A673 (cell line): Measurements from ENCODE around the gene YIPF6. TPM values are rescaled to one million over a fixed set of nuclear protein-coding genes. Genes with fewer than 3 reads are reported as not detected.

Source experiments
- BruUV-seq: library from RNA; stranded (reverse); fragments of 400-500 nt; replicated peaks from 2 replicates; lab custom pipeline; 2021; lab: Mats Ljungman, UMichigan
- CTCF ChIA-PET: fragments of 300-600 bp; sonication (Branson Sonifier 250); formaldehyde crosslinking; loops from one replicate; lab custom pipeline; 2022; ENCODE audit warnings: antibody characterized with exemption; lab: Charles Lee
- POLR2A ChIA-PET: fragments of 300-600 bp; sonication (Branson Sonifier 250); formaldehyde crosslinking; loops from one replicate; lab custom pipeline; 2022; ENCODE audit warnings: antibody characterized with exemption; ENCODE audit not compliant: low non-redundant PET; lab: Charles Lee
- DNase-seq: peaks from one replicate; pipeline ENCODE4 v3.0.0-alpha.2; 2015; ENCODE audit warnings: low spot score
- H3K27ac ChIP-seq: fragments of 200-600 bp; sonication (generic); 2 replicates; pipeline ENCODE4 v1.5.1; 2016; ENCODE audit warnings: mixed run types, low read depth, mild to moderate bottlenecking, mixed read lengths, antibody characterized with exemption, low read length; ENCODE audit not compliant: poor library complexity, severe bottlenecking
- H3K27me3 ChIP-seq: fragments of 200-600 bp; sonication (generic); replicated peaks from 2 replicates; pipeline ENCODE4 v1.6.1; 2017; ENCODE audit warnings: mixed run types, low read depth, mild to moderate bottlenecking, mixed read lengths, antibody characterized with exemption, low read length; ENCODE audit not compliant: insufficient read depth, poor library complexity
- H3K36me3 ChIP-seq: fragments of 200-600 bp; sonication (generic); 2 replicates; pipeline ENCODE4 v1.6.1; 2016; ENCODE audit warnings: mixed run types, mild to moderate bottlenecking, mixed read lengths, antibody characterized with exemption, low read length; ENCODE audit not compliant: insufficient read depth, poor library complexity, severe bottlenecking
- H3K4me1 ChIP-seq: fragments of 200-600 bp; sonication (generic); 2 replicates; pipeline ENCODE4 v1.6.1; 2017; ENCODE audit warnings: mixed run types, mild to moderate bottlenecking, mixed read lengths, antibody characterized with exemption, low read length; ENCODE audit not compliant: insufficient read depth, poor library complexity, severe bottlenecking
- H3K4me3 ChIP-seq: fragments of 200-600 bp; sonication (generic); 2 replicates; pipeline ENCODE4 v1.5.1; 2016; ENCODE audit warnings: low read depth, mixed run types, mild to moderate bottlenecking, mixed read lengths, low read length; ENCODE audit not compliant: poor library complexity, severe bottlenecking
- H3K9me3 ChIP-seq: fragments of 200-600 bp; sonication (generic); 2 replicates; pipeline ENCODE4 v1.6.1; 2016; ENCODE audit warnings: mixed run types, low read depth, mild to moderate bottlenecking, mixed read lengths, antibody characterized with exemption, low read length; ENCODE audit not compliant: poor library complexity, severe bottlenecking
- EZH2 ChIP-seq: fragments of 200-600 bp; sonication (generic); IDR thresholded peaks from 2 replicates; pipeline ENCODE4 v1.6.1; 2017; ENCODE audit warnings: borderline replicate concordance, low read depth, mild to moderate bottlenecking, mixed read lengths, antibody characterized with exemption, low read length; ENCODE audit not compliant: poor library complexity, severe bottlenecking
- intact Hi-C: fragments of 100-400 bp; cut with micrococcal nuclease; formaldehyde crosslinking; loops from one replicate; pipeline ENCODE4 v1.10.0; 2022; ENCODE audit not compliant: unreplicated experiment
- total RNA-seq: library from RNA; stranded (reverse); gene quantifications from 2 replicates; pipeline ENCODE4 v1.2.3, GENCODE V29; 2021
- TF ChIP-seq, protein P1 (sequence below): fragments of 300-800, 200-600 bp; sonication (generic); conservative IDR thresholded peaks from 2 replicates; pipeline ENCODE4 v1.5.1; 2017; ENCODE audit warnings: low read depth, mild to moderate bottlenecking, antibody characterized with exemption, low read length, moderate library complexity, mixed read lengths

The YIPF6 gene
- total RNA-seq, 1 experiment from 2014 or later, result 38.7 TPM

DNA sequence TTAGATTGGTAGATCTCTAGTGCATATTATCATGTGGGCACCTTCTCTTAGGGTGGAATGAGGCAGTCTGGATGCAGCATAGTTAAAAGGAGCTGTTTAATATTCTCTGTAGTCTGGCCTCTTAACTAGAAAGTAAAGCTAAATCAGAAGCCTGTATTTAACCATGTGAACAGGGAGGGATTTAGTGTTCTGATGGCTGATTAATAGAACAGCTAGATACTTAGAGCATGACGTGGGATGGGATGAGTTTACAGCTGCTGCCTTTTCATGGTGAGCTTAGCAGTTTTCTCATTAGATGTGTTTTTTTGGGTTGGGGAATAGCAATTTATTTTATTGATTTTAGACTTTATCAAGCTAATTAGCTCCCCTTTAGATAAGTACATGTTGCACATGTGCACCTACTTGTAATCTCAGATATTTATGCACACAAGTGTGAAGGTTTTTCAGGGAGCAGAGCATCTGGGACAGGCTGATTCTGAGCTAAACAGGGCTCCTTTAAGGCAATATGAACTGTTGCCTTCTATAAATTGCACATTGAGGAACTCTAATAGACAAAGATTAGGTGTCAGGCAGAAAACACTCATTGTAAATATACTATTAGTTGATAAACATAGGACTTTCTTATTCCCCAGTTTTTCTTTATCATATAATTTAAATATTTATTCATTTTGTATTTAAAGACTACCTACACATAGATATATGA lies 34.1 kb downstream of the YIPF6 start:
- intact Hi-C loops, result loop anchor here (10.0 kb wide), 1 partner anchor 272 kb away; no protein-coding TSS in a partner anchor
- TF ChIP-seq EZH2, result no peak
- TF ChIP-seq, protein P1, sequence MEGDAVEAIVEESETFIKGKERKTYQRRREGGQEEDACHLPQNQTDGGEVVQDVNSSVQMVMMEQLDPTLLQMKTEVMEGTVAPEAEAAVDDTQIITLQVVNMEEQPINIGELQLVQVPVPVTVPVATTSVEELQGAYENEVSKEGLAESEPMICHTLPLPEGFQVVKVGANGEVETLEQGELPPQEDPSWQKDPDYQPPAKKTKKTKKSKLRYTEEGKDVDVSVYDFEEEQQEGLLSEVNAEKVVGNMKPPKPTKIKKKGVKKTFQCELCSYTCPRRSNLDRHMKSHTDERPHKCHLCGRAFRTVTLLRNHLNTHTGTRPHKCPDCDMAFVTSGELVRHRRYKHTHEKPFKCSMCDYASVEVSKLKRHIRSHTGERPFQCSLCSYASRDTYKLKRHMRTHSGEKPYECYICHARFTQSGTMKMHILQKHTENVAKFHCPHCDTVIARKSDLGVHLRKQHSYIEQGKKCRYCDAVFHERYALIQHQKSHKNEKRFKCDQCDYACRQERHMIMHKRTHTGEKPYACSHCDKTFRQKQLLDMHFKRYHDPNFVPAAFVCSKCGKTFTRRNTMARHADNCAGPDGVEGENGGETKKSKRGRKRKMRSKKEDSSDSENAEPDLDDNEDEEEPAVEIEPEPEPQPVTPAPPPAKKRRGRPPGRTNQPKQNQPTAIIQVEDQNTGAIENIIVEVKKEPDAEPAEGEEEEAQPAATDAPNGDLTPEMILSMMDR, result no peak
- no peaks in the 10 kb centered on the region for H3K9me3 ChIP-seq
- H3K36me3 ChIP-seq, result peaks cover 11% of the 10 kb centered on the region
- BruUV-seq, result TSS peak; percentile 9
- no peaks in the 10 kb centered on the region for H3K27me3 ChIP-seq
- DNase-seq, result no peak
- ChIA-PET POLR2A (no interaction called here), CTCF (no interaction called here)
- no peaks in the 10 kb centered on the region for H3K4me1 ChIP-seq
- no peak overlapping the region for H3K27ac ChIP-seq
- H3K4me3 ChIP-seq, result no peak overlapping the region

DNA sequence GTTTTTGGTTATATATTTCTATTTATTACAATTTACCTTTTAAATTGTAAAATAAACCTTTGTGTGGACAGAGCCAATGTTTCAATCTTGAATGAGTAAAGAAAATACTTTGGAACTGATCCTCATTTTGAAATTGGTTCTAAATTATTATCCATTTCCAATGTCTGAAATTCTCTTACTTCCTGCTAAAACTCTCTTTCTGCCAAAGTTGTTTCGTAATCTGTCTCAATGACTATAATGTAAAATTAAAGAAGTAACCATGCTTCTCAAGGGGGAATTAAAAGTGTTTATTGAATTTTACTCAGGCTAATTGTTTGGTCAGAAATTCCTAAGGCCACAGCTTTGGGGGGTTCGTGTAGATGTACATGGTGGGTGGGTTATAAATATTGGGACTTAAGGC lies 34.8 kb downstream of the YIPF6 start:
- no peak for TF ChIP-seq EZH2
- TF ChIP-seq, protein P1, result no peak
- no peak overlapping the region for H3K27ac ChIP-seq
- ChIA-PET CTCF (no interaction called here), POLR2A (no interaction called here)
- H3K9me3 ChIP-seq, result no peaks in the 10 kb centered on the region
- no TSS peak for BruUV-seq
- H3K36me3 ChIP-seq, result peaks cover 11% of the 10 kb centered on the region
- no peak for DNase-seq
- H3K4me3 ChIP-seq, result no peak overlapping the region
- intact Hi-C loops, result loop anchor here (10.0 kb wide), 1 partner anchor 271 kb away; no protein-coding TSS in a partner anchor
- H3K4me1 ChIP-seq, result no peaks in the 10 kb centered on the region
- no peaks in the 10 kb centered on the region for H3K27me3 ChIP-seq

DNA sequence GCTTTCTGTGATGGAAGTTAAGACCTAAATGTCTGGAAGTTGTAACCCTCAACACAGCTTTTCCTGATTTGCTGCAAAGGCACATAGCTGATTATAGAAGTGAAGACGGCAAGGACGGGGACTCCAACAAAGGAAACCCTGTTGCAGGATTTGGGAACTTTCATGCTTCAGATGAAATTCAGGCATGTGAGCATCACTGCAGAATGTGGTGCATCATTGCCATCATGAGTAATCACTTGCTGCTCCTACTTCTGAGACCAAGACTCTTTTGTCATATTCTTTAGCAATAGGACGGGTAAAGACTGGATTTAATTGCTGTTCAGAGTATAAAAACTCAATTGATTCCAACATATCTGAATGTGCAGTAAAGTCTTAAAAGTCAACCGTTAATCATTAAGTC lies 35.8 kb downstream of the YIPF6 start:
- no peak for DNase-seq
- Histone ChIP-seq H3K36me3 (peaks cover 11% of the 10 kb centered on the region), H3K9me3 (no peaks in the 10 kb centered on the region), H3K27me3 (no peaks in the 10 kb centered on the region), H3K27ac (no peak overlapping the region), H3K4me1 (no peaks in the 10 kb centered on the region), H3K4me3 (no peak overlapping the region)
- BruUV-seq, result TSS peak; percentile 16
- intact Hi-C loops, result loop anchor here (10.0 kb wide), 1 partner anchor 270 kb away; no protein-coding TSS in a partner anchor
- ChIA-PET POLR2A (no interaction called here), CTCF (no interaction called here)
- TF ChIP-seq, protein P1, result no peak
- TF ChIP-seq EZH2, result no peak
